PFSK-1 (cell line): ENCODE data around the gene PRKAR1B.

Experiments used
- FOXP2 ChIP-seq: optimal IDR thresholded peaks from 2 replicates; pipeline ENCODE3; 2011; ENCODE audit warnings: borderline replicate concordance, control low read depth, inconsistent platforms; ENCODE audit not compliant: insufficient read depth; ENCODE audit errors: extremely low read length, extremely low read depth
- POLR2AphosphoS5 ChIP-seq: IDR thresholded peaks from 2 replicates; pipeline ENCODE4 v1.6.1; 2012; ENCODE audit warnings: low read depth, mild to moderate bottlenecking, control low read depth, low read length, moderate library complexity
- SIN3A ChIP-seq: IDR thresholded peaks from 2 replicates; pipeline ENCODE4 v1.6.1; 2012; ENCODE audit warnings: mild to moderate bottlenecking, low read length, moderate library complexity, borderline replicate concordance; ENCODE audit not compliant: insufficient read depth
- TAF1 ChIP-seq: IDR thresholded peaks from 2 replicates; pipeline ENCODE4 v1.6.1; 2012; ENCODE audit warnings: low read length, control low read depth, borderline replicate concordance; ENCODE audit not compliant: insufficient read depth
- TF ChIP-seq, protein P1 (sequence below), 2 experiments: IDR thresholded peaks; 2 replicates each; pipeline versions ENCODE4 v1.6.1 to v1.8.0; 2011 to 2012; ENCODE audit warnings: low read depth in 2 of 2, low read length in 2 of 2, control low read depth in 1 of 2, inconsistent platforms in 1 of 2, mild to moderate bottlenecking in 1 of 2, moderate library complexity in 1 of 2; ENCODE audit not compliant: insufficient read depth in 1 of 2

PRKAR1B gene

DNA sequence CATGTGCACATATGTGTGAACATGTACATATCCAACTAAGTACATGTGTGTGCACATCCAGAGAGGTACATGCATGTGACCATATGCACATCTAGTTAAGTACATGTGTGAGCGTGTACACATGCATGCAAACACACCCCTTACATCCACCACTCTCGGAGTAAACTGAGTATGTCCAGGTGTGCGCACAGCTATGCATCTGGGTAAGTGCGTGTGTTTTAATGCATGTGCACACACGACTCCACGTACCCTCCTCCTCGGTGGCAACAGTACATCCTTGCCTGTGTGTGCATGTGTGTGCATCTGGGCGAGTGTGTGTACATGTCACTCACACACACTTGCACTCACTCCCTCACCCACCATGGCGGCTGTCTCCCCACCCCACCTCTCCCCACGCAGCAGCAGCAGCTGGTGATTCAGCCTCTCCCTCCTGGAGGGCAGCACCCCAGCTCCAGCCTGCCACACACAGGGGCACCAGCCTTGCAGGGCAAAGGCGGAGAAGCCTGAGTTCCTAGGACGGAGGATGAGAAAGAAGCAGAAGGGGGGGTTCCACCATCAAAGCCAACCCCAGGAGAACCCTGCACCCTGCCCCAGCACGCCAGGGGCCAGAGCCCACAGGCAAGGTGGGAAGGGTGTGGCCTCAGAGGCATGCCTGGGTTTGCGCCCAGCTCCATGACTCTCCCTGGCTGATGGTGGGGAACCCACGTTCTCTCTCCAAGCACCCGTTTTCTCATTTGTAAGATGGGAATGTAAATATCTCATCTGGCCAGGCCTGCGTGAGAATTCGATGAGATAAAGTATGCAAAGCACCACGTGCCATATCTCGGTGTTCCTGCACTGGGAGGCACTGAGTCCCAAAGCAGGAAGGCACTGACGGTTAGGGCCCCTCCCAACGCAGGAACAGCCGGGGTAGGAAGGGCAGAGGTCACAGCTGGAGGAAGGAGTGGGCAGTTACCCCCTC, 28.3 kb downstream of the PRKAR1B start:
- no peak for TF ChIP-seq TAF1

DNA sequence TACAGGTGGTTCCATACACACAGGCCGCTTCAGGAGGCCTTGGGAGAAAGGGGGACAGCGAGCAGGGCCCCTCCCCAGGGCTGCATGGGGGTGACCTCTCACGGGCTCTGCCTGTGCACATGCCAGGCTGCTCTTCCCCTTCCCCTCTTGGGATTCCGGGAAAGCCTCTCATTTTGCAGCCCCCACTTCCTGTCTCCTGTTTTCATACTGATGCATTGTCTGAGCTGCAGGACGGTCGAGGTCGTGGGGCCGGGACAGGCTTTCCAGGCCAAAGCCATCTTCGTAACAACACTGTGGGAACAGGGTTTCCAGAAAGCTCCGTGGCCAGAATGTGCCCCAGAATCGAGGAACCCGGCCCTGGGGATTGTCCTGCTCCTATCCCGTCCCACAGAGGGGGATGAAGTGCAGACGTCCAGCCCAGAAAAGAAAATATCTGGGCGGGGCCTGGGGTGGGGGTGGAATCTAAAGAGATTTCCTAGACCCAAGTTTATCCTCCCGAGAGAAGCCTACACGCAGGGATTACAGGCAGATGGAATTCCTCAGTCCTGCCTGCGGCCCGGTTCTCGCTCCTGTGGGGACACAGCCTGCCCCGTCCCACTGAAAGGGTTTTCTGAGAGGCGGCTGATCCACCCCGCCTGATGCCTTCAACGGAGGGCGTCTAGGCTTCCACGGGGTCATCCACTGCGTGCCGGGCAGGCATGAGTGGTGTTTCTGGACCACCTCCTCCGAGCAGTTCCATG, 30.1 kb downstream of the PRKAR1B start:
- no peak for TF ChIP-seq POLR2AphosphoS5
- no peak for TF ChIP-seq TAF1
- no peak for TF ChIP-seq FOXP2
- no peak for TF ChIP-seq SIN3A
- TF ChIP-seq, protein P1, sequence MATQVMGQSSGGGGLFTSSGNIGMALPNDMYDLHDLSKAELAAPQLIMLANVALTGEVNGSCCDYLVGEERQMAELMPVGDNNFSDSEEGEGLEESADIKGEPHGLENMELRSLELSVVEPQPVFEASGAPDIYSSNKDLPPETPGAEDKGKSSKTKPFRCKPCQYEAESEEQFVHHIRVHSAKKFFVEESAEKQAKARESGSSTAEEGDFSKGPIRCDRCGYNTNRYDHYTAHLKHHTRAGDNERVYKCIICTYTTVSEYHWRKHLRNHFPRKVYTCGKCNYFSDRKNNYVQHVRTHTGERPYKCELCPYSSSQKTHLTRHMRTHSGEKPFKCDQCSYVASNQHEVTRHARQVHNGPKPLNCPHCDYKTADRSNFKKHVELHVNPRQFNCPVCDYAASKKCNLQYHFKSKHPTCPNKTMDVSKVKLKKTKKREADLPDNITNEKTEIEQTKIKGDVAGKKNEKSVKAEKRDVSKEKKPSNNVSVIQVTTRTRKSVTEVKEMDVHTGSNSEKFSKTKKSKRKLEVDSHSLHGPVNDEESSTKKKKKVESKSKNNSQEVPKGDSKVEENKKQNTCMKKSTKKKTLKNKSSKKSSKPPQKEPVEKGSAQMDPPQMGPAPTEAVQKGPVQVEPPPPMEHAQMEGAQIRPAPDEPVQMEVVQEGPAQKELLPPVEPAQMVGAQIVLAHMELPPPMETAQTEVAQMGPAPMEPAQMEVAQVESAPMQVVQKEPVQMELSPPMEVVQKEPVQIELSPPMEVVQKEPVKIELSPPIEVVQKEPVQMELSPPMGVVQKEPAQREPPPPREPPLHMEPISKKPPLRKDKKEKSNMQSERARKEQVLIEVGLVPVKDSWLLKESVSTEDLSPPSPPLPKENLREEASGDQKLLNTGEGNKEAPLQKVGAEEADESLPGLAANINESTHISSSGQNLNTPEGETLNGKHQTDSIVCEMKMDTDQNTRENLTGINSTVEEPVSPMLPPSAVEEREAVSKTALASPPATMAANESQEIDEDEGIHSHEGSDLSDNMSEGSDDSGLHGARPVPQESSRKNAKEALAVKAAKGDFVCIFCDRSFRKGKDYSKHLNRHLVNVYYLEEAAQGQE (IDR thresholded peaks at IDR 0.05; ENCODE audit: insufficient read depth in 1 of 2, low read depth in 2 of 2, low read length in 2 of 2): no peak

DNA sequence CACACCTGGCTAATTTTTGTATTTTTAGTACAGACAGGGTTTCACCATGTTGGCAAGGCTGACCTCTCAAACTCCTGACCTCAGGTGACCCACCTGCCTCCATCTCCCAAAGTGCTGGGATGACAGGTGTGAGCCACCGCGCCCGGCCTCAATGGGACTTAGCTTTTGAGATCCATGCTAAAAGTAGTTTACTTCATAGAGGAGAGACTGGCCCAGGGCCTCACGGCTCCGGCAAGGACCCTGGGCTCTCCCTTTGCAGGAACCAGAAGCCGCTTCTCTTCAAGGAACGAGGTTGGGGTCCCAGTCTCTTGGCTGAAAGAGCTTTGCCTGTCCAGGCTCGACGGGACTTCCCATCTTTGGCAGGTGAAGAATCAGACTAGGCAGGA, 30.7 kb downstream of the PRKAR1B start:
- no peak for TF ChIP-seq TAF1
- TF ChIP-seq, protein P1 (IDR thresholded peaks at IDR 0.05; ENCODE audit: insufficient read depth in 1 of 2, low read depth in 2 of 2, low read length in 2 of 2): no peak
- TF ChIP-seq FOXP2: no peak
- TF ChIP-seq SIN3A: no peak
- TF ChIP-seq POLR2AphosphoS5: no peak

DNA sequence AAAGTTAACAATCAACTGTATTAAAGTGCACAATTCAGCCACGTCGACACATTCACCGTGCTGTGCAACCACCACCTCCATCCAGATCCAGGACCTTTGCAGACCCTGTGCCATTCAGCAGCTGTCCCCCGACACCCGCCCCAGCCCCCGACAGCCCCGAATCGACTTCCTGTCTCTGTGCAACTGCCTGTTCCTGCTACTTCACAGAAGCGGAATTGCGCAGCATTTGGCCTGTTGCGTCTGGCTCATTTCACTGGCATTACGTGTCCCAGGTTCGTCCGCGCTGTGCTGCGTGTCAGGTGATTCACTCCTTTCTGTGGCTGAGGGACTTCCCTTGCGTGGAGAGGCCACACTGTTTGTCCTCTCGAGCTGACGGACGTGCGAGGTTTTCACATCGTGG, 33.8 kb downstream of the PRKAR1B start:
- TF ChIP-seq POLR2AphosphoS5 (no peak), TAF1 (no peak), FOXP2 (no peak), SIN3A (no peak)
- TF ChIP-seq, protein P1 (IDR thresholded peaks at IDR 0.05; ENCODE audit: insufficient read depth in 1 of 2, low read depth in 2 of 2, low read length in 2 of 2): no peak

DNA sequence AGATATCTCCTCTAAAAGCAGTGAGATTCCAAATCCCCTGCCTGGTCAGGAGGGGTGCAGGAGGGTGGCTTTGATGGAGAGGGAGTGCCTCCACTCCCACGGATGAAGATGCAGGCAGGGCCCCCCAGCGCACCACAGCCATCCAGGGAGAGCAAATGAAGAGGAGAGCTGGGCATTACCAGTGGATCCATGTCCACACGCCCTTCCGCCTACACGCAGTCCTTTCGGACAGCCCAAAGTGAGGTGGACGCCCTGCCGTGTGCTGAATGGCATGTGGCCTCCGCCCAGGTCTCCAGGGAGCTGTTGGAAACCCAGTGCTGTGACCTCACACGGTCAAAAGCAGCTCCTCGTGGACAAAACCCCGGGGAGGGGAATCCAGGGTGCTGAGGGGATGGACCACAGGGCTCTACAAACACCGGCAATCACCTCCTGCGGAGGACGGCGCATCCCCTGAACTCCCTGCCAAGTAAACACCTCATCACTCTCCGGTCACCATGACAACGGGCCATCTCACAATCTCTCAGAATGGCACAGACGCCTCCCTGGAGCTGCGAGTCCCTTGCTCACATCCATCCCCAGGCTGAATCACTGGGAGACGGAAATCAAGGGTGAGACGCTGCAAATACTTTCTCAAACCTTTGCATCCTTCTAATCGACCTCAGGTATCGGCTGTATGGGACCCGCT, 35.6 kb downstream of the PRKAR1B start:
- no peak for TF ChIP-seq POLR2AphosphoS5
- TF ChIP-seq TAF1: no peak
- TF ChIP-seq SIN3A: no peak
- TF ChIP-seq FOXP2: no peak
- TF ChIP-seq, protein P1 (IDR thresholded peaks at IDR 0.05; ENCODE audit: insufficient read depth in 1 of 2, low read depth in 2 of 2, low read length in 2 of 2): no peak
